NCI-H2227 (cell line): ENCODE results near the gene NEURL1B.

Source experiments
- DNase-seq: peaks from one replicate; lab custom pipeline; 2025; ENCODE audit not compliant: unreplicated experiment; lab: John Stamatoyannopoulos, UW

NEURL1B gene

GRCh38 chr5:172714491-172715420 is 73.7 kb downstream of the NEURL1B start:
- peak; percentile 64 for DNase-seq

DNA sequence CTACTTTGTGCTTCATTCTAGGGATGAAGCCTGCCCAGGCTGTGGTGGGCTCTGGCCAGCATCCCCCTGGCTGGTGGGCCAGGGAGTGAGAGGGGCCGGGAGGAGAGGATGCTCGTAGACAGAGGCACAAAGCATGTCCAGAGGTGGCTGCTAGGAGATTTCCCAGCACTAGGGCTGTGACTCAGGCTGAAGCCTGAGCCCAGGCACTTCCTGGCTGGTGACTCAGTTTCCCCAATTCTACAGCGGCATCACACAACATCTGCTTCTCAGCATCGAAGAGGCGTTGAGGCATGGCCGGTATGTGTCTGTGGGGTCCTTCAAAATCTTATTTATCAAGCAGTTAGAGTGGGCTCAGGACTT is 74.3 kb downstream of the NEURL1B start:
- no peak for DNase-seq

DNA sequence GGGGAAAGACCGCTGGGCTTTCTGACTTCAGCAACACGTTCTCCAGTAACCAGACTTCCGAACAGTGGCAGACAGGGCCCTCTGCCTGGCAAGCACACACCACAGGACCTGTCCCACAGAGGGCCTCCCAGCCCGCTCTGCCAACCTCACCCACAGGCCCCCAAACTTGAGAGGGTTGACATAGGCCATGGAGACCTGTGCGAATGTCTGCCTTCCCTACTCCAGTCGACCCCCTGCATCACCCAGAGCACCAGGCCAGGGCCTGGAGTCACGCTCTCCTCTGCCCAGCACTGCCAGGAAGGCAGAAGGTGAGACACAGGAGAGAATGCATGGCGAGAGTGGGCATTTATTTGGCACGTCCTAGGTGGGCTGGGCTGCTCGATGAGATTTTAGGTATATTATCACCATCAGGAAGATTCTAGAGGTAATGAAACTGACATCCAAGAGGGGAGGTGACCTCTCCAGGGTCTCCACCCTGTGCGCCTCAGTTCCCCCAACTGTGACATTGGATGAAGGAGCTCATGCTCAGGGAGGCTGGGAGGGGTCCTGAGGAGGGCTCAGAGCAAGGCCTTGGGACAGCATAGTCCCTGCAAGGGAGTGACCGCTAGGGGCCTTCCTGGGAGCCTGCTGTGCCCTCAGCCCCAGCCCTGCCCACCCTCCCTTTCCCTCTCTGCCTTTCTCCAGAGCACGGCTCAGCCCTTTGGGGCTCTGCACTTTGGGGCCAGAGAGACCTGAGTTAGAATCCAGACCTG is 75.0 kb downstream of the NEURL1B start:
- no peak for DNase-seq

- peak; percentile 73 for DNase-seq
Observed at GRCh38 chr5:172716796-172717313, 75.8 kb downstream of the NEURL1B start.

- no peak for DNase-seq
Observed at GRCh38 chr5:172717481-172718195, 76.6 kb downstream of the NEURL1B start.

- DNase-seq = no peak
Observed at GRCh38 chr5:172718527-172719114, 77.6 kb downstream of the NEURL1B start.

DNA sequence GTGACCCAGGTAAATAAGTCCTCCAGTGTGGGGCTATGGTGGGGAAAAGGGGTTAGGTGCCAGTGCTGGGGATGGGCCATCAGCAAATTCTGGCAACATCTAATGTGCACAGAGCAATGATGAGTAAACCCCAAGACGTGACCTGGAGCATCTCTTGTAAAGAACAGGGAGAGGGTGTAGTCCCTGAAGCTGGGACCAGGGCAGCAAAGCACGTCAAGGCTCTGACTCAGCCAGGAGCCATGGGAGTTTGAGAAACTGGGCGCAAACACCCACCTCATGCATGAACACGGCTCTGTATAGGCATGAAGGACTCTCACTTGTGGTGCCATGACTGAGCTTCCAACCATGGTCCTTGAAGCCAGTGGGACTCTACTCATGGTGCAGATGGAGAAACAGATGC is 78.1 kb downstream of the NEURL1B start:
- no peak for DNase-seq

- no peak for DNase-seq
Observed at GRCh38 chr5:172720655-172721054, 79.6 kb downstream of the NEURL1B start.

- no peak for DNase-seq
Observed at GRCh38 chr5:172721455-172722326, 80.6 kb downstream of the NEURL1B start.

- no peak for DNase-seq
Observed at GRCh38 chr5:172722327-172722815, 81.3 kb downstream of the NEURL1B start.

GRCh38 chr5:172723508-172723907 is 82.4 kb downstream of the NEURL1B start:
- DNase-seq = no peak

DNA sequence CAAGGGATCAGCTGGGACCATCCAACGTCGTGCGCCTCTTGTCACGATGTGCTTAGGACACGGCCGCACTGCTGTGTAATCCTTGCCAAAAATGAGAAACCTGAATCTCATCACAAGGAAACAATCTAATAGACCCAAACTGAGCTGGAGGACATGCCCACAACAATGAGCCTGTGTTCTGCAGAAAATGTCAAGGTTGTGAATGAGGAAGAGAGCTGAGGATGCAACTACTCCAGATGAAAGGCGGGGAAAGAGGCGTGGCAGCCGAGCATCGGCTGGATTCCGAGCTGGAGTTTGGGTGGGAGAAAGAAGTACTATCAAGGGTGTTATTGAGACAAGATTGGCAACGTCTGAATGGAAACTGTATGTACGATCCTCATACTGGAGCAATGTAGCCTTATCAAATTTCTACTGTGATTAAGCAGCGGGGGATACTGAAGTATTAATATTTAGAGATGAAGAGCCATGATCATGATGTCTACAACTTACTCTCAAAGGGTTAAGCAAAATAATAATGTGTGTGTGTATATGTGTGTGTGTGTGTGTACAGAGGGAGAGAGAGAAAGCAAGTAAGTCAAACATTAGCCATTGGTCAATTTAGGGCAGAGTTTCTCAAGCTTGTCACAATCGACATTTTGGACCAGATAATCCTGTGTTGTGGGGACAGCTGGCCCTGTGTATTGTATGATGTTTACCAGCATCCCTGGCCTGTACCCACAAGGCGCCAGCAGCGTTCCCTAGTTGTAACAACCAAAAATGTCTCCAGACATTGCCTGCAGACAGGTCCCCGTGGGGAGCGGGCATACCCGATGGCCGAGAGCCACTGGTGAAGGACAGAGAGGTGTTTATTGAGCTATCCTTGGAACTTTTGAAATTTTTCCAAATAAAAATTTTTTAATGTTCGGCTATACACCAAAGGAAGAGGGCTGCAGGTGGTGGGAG is 83.5 kb downstream of the NEURL1B start:
- no peak for DNase-seq

GRCh38 chr5:172725273-172725672 is 84.2 kb downstream of the NEURL1B start:
- DNase-seq = no peak

- no peak for DNase-seq
Observed at GRCh38 chr5:172725785-172726184, 84.7 kb downstream of the NEURL1B start.

DNA sequence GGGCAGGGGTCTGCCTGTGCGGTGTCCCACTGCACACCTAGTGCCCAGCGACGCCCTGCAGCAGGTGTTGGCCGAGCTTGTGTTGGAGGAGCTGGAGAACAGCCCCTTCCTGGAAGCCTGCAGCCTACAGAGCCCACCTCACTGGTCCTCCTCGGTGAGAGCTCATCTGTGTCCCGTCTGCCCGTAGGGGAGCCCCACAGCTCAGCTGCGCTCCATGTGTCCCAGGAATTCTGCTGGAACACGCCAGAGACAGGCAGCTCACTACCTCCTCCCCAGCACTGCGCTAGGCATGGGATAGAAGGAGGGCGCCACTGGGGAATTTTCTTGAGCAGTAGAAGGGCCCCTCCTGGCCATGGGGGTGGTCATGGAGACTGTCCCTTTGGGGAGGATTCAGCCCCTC is 85.9 kb downstream of the NEURL1B start:
- no peak for DNase-seq

DNA sequence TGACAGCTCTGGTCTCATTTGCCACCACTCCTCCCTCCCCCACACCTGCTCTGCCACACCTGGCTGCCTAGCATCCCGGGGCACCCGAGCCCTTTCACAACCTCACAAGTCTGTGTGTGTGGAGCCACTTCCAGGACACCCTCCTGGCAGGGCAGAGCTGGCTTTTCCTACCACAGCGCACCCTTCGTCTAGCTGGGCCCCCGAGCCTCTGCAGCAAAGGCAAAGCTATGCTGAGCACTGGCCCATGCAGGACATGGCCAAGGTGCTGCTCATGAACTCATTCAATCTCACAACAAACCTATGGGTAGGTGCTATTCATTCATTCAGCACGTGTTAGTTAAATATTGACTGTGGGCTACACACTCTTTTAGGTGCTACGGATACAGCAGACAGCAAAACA is 86.5 kb downstream of the NEURL1B start:
- DNase-seq = no peak

DNA sequence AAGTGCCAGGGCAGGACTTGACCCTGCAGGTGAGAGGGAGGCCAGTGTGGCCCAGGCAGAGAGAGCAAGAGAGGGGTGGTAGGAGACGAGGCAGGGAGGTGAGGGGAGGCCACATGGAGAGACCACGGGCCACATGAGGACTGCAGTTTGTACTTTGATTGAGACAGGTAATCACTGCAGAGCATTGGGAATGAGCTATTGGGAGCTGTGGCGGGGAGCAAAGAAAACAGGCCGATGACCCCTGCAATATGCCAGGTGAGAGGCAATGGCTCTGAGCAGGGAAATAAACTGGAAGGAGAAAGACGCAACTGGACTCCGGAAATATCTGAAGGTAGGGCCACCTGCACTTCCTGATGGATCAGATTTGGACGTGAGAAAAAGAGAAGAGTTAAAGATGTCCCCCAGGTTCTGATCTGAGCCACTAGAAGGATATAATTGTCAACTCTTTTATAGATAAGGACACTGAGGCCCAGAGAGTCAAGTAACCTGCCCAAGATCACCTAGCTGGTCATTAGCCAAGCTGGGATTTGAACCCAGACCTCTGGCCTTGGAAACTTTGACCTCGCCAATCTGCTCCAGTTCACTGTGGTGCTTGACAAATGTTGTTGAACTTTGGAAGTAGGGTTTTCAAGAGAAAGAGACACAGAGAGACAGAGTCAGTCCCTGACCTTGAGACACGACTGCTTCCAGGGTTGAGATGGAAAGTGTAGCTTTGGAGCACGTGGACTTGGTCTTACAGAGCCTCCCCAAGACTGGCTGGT is 87.6 kb downstream of the NEURL1B start:
- no peak for DNase-seq

DNA sequence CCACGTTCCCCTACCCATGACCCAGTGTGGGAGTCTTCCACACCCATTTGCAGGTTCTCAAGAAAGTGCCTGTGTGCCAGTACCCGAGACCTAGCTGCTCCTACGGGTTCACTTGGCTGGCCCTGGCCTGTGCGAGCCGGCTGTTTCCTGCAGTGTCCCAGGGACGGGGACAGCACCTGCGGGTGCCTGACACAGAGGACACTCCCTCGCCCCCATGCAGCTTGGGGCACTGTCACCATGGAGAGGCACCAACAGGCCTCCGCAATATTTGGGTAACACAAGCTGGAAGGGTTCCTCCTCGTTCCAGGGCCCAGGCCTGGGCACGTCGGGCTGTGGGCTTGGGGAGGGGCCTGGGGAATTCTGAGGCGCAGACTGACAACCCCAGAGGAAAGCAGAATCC is 88.5 kb downstream of the NEURL1B start:
- no peak for DNase-seq
